Panc1 (cell line): ENCODE results near the gene KDM2A. TPM values are rescaled to one million over a fixed set of nuclear protein-coding genes. Genes with fewer than 3 reads are reported as not detected.

Source experiments
- ATAC-seq: fragments of 200-7000 bp; cut with Tn5 transposase; 2 replicates; pipeline ENCODE4 v1.9.1; 2020; ENCODE audit warnings: mild to moderate bottlenecking, moderate library complexity
- BruUV-seq: library from RNA; stranded (reverse); fragments of 400-500 nt; replicated peaks from 2 replicates; lab custom pipeline; 2021; lab: Mats Ljungman, UMichigan
- CTCF ChIA-PET: fragments of 300-600 bp; sonication (Branson Sonifier 250); formaldehyde crosslinking; loops from one replicate; lab custom pipeline; 2022; ENCODE audit warnings: antibody characterized with exemption; lab: Charles Lee
- POLR2A ChIA-PET: fragments of 300-600 bp; sonication (Branson Sonifier 250); formaldehyde crosslinking; loops from one replicate; lab custom pipeline; 2022; ENCODE audit warnings: antibody characterized with exemption; lab: Charles Lee
- DNase-seq: peaks from one replicate; pipeline ENCODE4 v3.0.0-alpha.2; 2010; ENCODE audit warnings: low read depth, low spot score
- H3K27ac ChIP-seq: 2 replicates; pipeline ENCODE4 v1.5.1; 2011; ENCODE audit warnings: mild to moderate bottlenecking, low read length, inconsistent platforms
- H3K27me3 ChIP-seq: fragments of 200-500 bp; sonication (Bioruptor generic); 2 replicates; pipeline ENCODE4 v1.6.0; 2014; ENCODE audit warnings: low read length, inconsistent platforms; ENCODE audit not compliant: control insufficient read depth, insufficient read depth
- H3K36me3 ChIP-seq: fragments of 200-500 bp; sonication (Bioruptor generic); 2 replicates; pipeline ENCODE4 v1.5.1; 2014; ENCODE audit warnings: inconsistent platforms, mild to moderate bottlenecking, low read length, moderate library complexity; ENCODE audit not compliant: control insufficient read depth, insufficient read depth
- H3K4me1 ChIP-seq: 2 replicates; pipeline ENCODE4 v1.5.1; 2011; ENCODE audit warnings: inconsistent platforms, mild to moderate bottlenecking, low read length, moderate library complexity; ENCODE audit not compliant: control insufficient read depth, insufficient read depth
- H3K4me3 ChIP-seq, 2 experiments: 2 replicates each; pipeline ENCODE4 v1.5.1; 2011 to 2012; ENCODE audit warnings: low read depth in 2 of 2, low read length in 2 of 2, mild to moderate bottlenecking in 2 of 2, inconsistent platforms in 1 of 2, moderate library complexity in 1 of 2
- H3K9me3 ChIP-seq: fragments of 200-500 bp; sonication (Bioruptor generic); 2 replicates; pipeline ENCODE4 v1.5.1; 2014; ENCODE audit warnings: low read depth, mild to moderate bottlenecking, inconsistent platforms, low read length, moderate library complexity; ENCODE audit not compliant: control insufficient read depth, insufficient read depth
- POLR2AphosphoS5 ChIP-seq: IDR thresholded peaks from 2 replicates; pipeline ENCODE4 v1.6.1; 2012; ENCODE audit warnings: mild to moderate bottlenecking, low read depth, low read length, moderate library complexity
- SIN3A ChIP-seq: IDR thresholded peaks from 2 replicates; pipeline ENCODE4 v1.6.1; 2012; ENCODE audit warnings: low read depth, mild to moderate bottlenecking, low read length, moderate library complexity, borderline replicate concordance; ENCODE audit not compliant: insufficient read depth
- TCF7L2 ChIP-seq: IDR thresholded peaks from 2 replicates; pipeline ENCODE4 v1.6.1; 2011; ENCODE audit warnings: mild to moderate bottlenecking, low read depth, low read length, inconsistent platforms
- in situ Hi-C: cut with HindIII; loops from 2 replicates; pipeline ENCODE4 v1.10.0; 2016; ENCODE audit warnings: low sequenced_read_pairs, low pct_unique_long_range_greater_than_20kb
- intact Hi-C: fragments of 100-400 bp; cut with micrococcal nuclease; formaldehyde crosslinking; loops from one replicate; pipeline ENCODE4 v1.10.0; 2022; ENCODE audit not compliant: unreplicated experiment
- total RNA-seq: library from RNA; stranded (reverse); gene quantifications from one replicate; pipeline ENCODE4 v1.2.1, GENCODE V29; 2021; ENCODE audit not compliant: unreplicated experiment
- TF ChIP-seq, protein P1 (sequence below): fragments of 450-650 bp; IDR thresholded peaks from 2 replicates; pipeline ENCODE4 v1.5.1; 2017; ENCODE audit warnings: mild to moderate bottlenecking
- TF ChIP-seq, protein P2 (sequence below), 2 experiments: IDR thresholded peaks; 2 replicates each; pipeline ENCODE4 v1.6.1; 2011 to 2012; ENCODE audit warnings: low read depth in 2 of 2, control low read depth in 1 of 2, low read length in 1 of 2, mild to moderate bottlenecking in 1 of 2, moderate library complexity in 1 of 2; ENCODE audit not compliant: insufficient read depth in 1 of 2

KDM2A gene
- total RNA-seq, 1 experiment from 2014 or later, result 112 TPM

DNA sequence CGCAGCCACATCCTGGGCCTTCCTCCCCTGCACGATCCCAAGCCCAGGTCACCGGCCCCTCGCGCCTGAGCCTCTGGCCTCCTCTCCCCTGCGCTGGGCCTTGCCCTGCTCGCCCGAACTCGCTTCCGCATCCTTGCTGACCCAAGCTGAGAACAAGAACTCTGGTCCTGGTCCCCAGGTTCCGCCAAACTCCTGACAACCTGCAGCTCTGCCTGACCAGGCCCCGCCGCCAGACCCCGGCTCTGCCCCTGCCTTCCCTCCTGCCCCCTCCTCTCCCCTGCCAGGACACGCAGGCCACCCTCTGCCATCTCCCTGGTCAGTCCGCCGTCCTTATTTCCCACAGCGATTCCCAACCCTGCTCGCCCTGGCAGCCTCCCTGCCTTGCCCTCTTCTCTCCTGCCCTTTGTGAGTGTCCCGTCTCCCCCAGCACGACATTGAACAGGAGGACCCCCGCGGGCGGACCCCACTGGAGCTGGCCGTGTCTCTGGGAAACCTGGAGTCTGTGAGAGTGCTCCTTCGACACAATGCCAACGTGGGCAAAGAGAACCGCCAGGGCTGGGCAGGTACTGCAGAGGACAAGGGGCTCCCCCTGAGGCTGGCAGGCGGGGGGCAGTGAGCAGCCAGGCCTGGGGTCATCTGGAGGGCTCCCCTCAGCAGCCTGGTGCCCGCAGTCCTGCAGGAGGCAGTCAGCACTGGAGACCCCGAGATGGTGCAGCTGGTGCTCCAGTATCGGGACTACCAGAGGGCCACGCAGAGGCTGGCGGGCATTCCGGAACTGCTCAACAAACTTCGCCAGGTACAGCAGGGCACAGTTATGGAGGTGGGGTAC lies 170.8 kb downstream of the KDM2A start:
- Histone ChIP-seq H3K4me1 (peaks cover 18% of the 10 kb centered on the region), H3K36me3 (peaks cover 2% of the 10 kb centered on the region; the same call in 1 of the 2 replicates), H3K4me3 (peak overlapping the region; percentile 59 to 72), H3K9me3 (no peaks in the 10 kb centered on the region), H3K27ac (peak overlapping the region; percentile 88), H3K27me3 (no peaks in the 10 kb centered on the region)
- ChIA-PET CTCF (interaction anchor here (0.5 to 2.1 kb wide), 4 partner anchors 20 to 193 kb away, joined by 3 to 9 read pairs (median 4); no protein-coding TSS in a partner anchor), POLR2A (no interaction called here)
- ATAC-seq (peak; percentile 50), DNase-seq (no peak)
- no TSS peak for BruUV-seq
- intact Hi-C loops, result no loop called here
- in situ Hi-C loops, result no loop called here
- TF ChIP-seq, protein P1, sequence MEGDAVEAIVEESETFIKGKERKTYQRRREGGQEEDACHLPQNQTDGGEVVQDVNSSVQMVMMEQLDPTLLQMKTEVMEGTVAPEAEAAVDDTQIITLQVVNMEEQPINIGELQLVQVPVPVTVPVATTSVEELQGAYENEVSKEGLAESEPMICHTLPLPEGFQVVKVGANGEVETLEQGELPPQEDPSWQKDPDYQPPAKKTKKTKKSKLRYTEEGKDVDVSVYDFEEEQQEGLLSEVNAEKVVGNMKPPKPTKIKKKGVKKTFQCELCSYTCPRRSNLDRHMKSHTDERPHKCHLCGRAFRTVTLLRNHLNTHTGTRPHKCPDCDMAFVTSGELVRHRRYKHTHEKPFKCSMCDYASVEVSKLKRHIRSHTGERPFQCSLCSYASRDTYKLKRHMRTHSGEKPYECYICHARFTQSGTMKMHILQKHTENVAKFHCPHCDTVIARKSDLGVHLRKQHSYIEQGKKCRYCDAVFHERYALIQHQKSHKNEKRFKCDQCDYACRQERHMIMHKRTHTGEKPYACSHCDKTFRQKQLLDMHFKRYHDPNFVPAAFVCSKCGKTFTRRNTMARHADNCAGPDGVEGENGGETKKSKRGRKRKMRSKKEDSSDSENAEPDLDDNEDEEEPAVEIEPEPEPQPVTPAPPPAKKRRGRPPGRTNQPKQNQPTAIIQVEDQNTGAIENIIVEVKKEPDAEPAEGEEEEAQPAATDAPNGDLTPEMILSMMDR, result no peak
- TF ChIP-seq, protein P2, sequence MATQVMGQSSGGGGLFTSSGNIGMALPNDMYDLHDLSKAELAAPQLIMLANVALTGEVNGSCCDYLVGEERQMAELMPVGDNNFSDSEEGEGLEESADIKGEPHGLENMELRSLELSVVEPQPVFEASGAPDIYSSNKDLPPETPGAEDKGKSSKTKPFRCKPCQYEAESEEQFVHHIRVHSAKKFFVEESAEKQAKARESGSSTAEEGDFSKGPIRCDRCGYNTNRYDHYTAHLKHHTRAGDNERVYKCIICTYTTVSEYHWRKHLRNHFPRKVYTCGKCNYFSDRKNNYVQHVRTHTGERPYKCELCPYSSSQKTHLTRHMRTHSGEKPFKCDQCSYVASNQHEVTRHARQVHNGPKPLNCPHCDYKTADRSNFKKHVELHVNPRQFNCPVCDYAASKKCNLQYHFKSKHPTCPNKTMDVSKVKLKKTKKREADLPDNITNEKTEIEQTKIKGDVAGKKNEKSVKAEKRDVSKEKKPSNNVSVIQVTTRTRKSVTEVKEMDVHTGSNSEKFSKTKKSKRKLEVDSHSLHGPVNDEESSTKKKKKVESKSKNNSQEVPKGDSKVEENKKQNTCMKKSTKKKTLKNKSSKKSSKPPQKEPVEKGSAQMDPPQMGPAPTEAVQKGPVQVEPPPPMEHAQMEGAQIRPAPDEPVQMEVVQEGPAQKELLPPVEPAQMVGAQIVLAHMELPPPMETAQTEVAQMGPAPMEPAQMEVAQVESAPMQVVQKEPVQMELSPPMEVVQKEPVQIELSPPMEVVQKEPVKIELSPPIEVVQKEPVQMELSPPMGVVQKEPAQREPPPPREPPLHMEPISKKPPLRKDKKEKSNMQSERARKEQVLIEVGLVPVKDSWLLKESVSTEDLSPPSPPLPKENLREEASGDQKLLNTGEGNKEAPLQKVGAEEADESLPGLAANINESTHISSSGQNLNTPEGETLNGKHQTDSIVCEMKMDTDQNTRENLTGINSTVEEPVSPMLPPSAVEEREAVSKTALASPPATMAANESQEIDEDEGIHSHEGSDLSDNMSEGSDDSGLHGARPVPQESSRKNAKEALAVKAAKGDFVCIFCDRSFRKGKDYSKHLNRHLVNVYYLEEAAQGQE (IDR thresholded peaks at IDR 0.05; ENCODE audit: insufficient read depth in 1 of 2, low read depth in 2 of 2, low read length in 1 of 2), result no peak
- TF ChIP-seq TCF7L2 (no peak), SIN3A (peak; percentile 2; the same call in 1 of the 2 replicates), POLR2AphosphoS5 (no peak)

DNA sequence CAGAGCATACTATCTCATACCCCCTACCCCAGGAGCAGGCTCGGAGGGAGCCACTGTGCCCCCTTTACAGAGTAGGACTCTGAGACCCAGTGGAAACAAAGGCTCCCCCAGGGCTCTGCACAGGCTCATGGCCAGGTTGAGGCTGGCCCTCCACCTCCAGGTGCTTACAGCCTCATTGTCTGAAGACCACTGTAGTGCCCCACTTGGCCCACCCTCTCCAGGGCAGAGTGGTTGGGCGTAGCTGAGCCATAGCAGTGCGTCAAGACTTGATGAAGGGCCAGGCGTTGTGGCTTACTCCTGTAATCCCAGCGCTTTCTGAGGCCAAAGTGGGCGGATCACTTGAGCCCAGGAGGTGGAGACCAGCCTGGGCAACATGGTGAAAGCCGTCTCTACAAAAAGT lies 171.7 kb downstream of the KDM2A start:
- TF ChIP-seq TCF7L2 (no peak), SIN3A (no peak), POLR2AphosphoS5 (no peak)
- TF ChIP-seq, protein P2 (IDR thresholded peaks at IDR 0.05; ENCODE audit: insufficient read depth in 1 of 2, low read depth in 2 of 2, low read length in 1 of 2), result no peak
- TF ChIP-seq, protein P1, result no peak
- Histone ChIP-seq H3K4me1 (peaks cover 18% of the 10 kb centered on the region), H3K27me3 (no peaks in the 10 kb centered on the region), H3K27ac (peak overlapping the region; percentile 88; the same call in 1 of the 2 replicates), H3K36me3 (peaks cover 2% of the 10 kb centered on the region; the same call in 1 of the 2 replicates), H3K9me3 (no peaks in the 10 kb centered on the region), H3K4me3 (peak overlapping the region in 1 of 2 experiments; percentile 59; a peak in 1 of 4 replicates)
- DNase-seq (no peak), ATAC-seq (no peak)
- ChIA-PET POLR2A (interaction anchor here (0.7 kb wide), 1 partner anchor 11 kb away, joined by 11 read pairs; no protein-coding TSS in a partner anchor), CTCF (no interaction called here)
- in situ Hi-C loops (no loop called here), intact Hi-C loops (no loop called here)
- no TSS peak for BruUV-seq
